K562 (cell line): ENCODE measurements around the gene IGSF9. TPM values are rescaled to one million over a fixed set of nuclear protein-coding genes. Genes with fewer than 3 reads are reported as not detected.

ENCODE experiments used
- ATAC-seq: fragments of 200-7000 bp; cut with Tn5 transposase; 3 replicates; pipeline ENCODE4 v1.9.1; 2020; ENCODE audit warnings: moderate library complexity
- BruUV-seq: library from RNA; stranded (reverse); fragments of 400-500 nt; replicated peaks from 2 replicates; lab custom pipeline; 2021; lab: Mats Ljungman, UMichigan
- CTCF ChIA-PET: fragments of 300-600 bp; formaldehyde crosslinking; extraction: SDS; loops from one replicate; lab custom pipeline; 2021; ENCODE audit warnings: low intra/inter-chr PET ratio; lab: Yijun Ruan, JAX
- POLR2A ChIA-PET: fragments of 300-600, 350-650 bp; sonication (Branson Sonifier 250); formaldehyde crosslinking; extraction: SDS; loops from one replicate; lab custom pipeline; 2021; ENCODE audit warnings: antibody characterized with exemption, inconsistent platforms; lab: Yijun Ruan, JAX
- DNase-seq, 4 experiments: peaks; one replicate each; pipeline versions ENCODE4 v3.0.0 to v3.0.0-alpha.2; 2011 to 2018; ENCODE audit warnings: low spot score in 3 of 4, mixed read lengths in 3 of 4; ENCODE audit errors: extremely low read depth in 1 of 4
- FAIRE-seq: peaks from 2 replicates; lab custom pipeline; 2011; peaks lifted over from hg19 to GRCh38; lab: Jason Lieb, UNC
- H2AFZ ChIP-seq: 2 replicates; pipeline ENCODE4 v1.6.0; 2011; ENCODE audit warnings: low read depth, low read length, control low read depth, inconsistent platforms
- H3K27ac ChIP-seq: fragments of 200-600 bp; 3 replicates; pipeline ENCODE4 v1.8.0; 2011; ENCODE audit warnings: low read depth, mild to moderate bottlenecking, control low read depth, inconsistent platforms, low read length, moderate library complexity, mixed read lengths; ENCODE audit errors: extremely low read depth
- H3K27me3 ChIP-seq, 2 experiments: fragments of 300-600 bp in 1 of 2; 2 replicates in 1 of 2; 3 replicates in 1 of 2; pipeline versions ENCODE4 v1.6.0 to v1.8.0; 2011; ENCODE audit warnings: inconsistent platforms in 2 of 2, low read length in 2 of 2, mild to moderate bottlenecking in 1 of 2, mixed read lengths in 1 of 2, moderate library complexity in 1 of 2; ENCODE audit not compliant: control insufficient read depth in 2 of 2, insufficient read depth in 2 of 2
- H3K36me3 ChIP-seq: fragments of 300-600 bp; 3 replicates; pipeline ENCODE4 v1.8.0; 2011; ENCODE audit warnings: mild to moderate bottlenecking, low read length, inconsistent platforms; ENCODE audit not compliant: control insufficient read depth, insufficient read depth
- H3K4me1 ChIP-seq, 2 experiments: fragments of 200-600 bp in 1 of 2; replicated peaks in 1 of 2; 2 replicates in 1 of 2; 3 replicates in 1 of 2; pipeline versions ENCODE4 v1.5.1 to v1.8.0; 2011; ENCODE audit warnings: inconsistent platforms in 2 of 2, low read length in 2 of 2, mild to moderate bottlenecking in 1 of 2, mixed read lengths in 1 of 2, moderate library complexity in 1 of 2; ENCODE audit not compliant: control insufficient read depth in 2 of 2, insufficient read depth in 2 of 2
- H3K4me2 ChIP-seq: 2 replicates; pipeline ENCODE4 v1.6.1; 2011; ENCODE audit warnings: low read length, control low read depth, inconsistent platforms, mixed read lengths; ENCODE audit not compliant: insufficient read depth
- H3K4me3 ChIP-seq: fragments of 200-600 bp; sonication (generic), shearing (Covaris generic); 2 replicates; pipeline ENCODE4 v1.5.1; 2016; ENCODE audit warnings: control low read depth, inconsistent platforms
- H3K79me2 ChIP-seq: fragments of 200-600 bp; 3 replicates; pipeline ENCODE4 v1.8.0; 2011; ENCODE audit warnings: low read length, inconsistent platforms; ENCODE audit not compliant: control insufficient read depth, insufficient read depth
- H3K9ac ChIP-seq, 2 experiments: 2 replicates each; pipeline versions ENCODE4 v1.6.0 to v1.6.1; 2011; ENCODE audit warnings: low read depth in 2 of 2, low read length in 2 of 2, control low read depth in 1 of 2, inconsistent platforms in 1 of 2, mild to moderate bottlenecking in 1 of 2, mixed read lengths in 1 of 2; ENCODE audit not compliant: insufficient read depth in 1 of 2
- H3K9me1 ChIP-seq: one replicate; pipeline ENCODE4 v1.6.0; 2011; ENCODE audit warnings: inconsistent platforms, mild to moderate bottlenecking, low read length, moderate library complexity; ENCODE audit not compliant: control insufficient read depth, insufficient read depth
- H3K9me3 ChIP-seq: replicated peaks from 2 replicates; pipeline ENCODE4 v1.5.1; 2011; ENCODE audit warnings: low read depth, low read length, inconsistent platforms; ENCODE audit not compliant: control insufficient read depth, insufficient read depth
- H4K20me1 ChIP-seq: replicated peaks from 2 replicates; pipeline ENCODE4 v1.6.1; 2011; ENCODE audit warnings: low read length, inconsistent platforms, mixed read lengths; ENCODE audit not compliant: control insufficient read depth, insufficient read depth
- CXXC5 ChIP-seq: fragments of 250-450 bp; sonication (Bioruptor Pico); IDR thresholded peaks from 2 replicates; pipeline ENCODE4 v1.8.0; 2022; ENCODE audit warnings: inconsistent platforms, mild to moderate bottlenecking, moderate library complexity
- DLX4 ChIP-seq: fragments of 250-450 bp; sonication (Bioruptor Pico); IDR thresholded peaks from 2 replicates; pipeline ENCODE4 v1.6.1; 2021; ENCODE audit warnings: mild to moderate bottlenecking
- HEY1 ChIP-seq: fragments of 250-450 bp; sonication (Bioruptor Pico); IDR thresholded peaks from 2 replicates; pipeline ENCODE4 v1.5.0; 2020; ENCODE audit warnings: mild to moderate bottlenecking, moderate library complexity, borderline replicate concordance
- HINFP ChIP-seq: fragments of 450-650 bp; conservative IDR thresholded peaks from 2 replicates; pipeline ENCODE4 v1.6.1; 2016; ENCODE audit warnings: missing genetic modification characterization, low read depth, mild to moderate bottlenecking, control low read depth, missing compliant biosample characterization
- HLTF ChIP-seq: fragments of 450-650 bp; IDR thresholded peaks from 2 replicates; pipeline ENCODE4 v1.6.1; 2016
- HSF4 ChIP-seq: fragments of 250-450 bp; sonication (Bioruptor Pico); IDR thresholded peaks from 2 replicates; pipeline ENCODE4 v2.1.2; 2022; ENCODE audit warnings: mild to moderate bottlenecking, moderate library complexity, borderline replicate concordance
- MIER1 ChIP-seq: fragments of 450-650 bp; IDR thresholded peaks from 2 replicates; pipeline ENCODE4 v1.6.1; 2016; ENCODE audit warnings: antibody characterized with exemption, mild to moderate bottlenecking, low read depth
- POLR3A ChIP-seq: IDR thresholded peaks from 2 replicates; pipeline ENCODE4 v1.6.1; 2011; ENCODE audit warnings: borderline replicate concordance, mild to moderate bottlenecking, moderate library complexity; ENCODE audit not compliant: insufficient read length, insufficient read depth; ENCODE audit errors: extremely low read depth
- SAFB ChIP-seq: fragments of 200-400 bp; formaldehyde crosslinking; IDR thresholded peaks from 2 replicates; pipeline ENCODE4 v1.6.1; 2017; ENCODE audit warnings: low read depth, low read length, borderline replicate concordance
- SMARCB1 ChIP-seq: IDR thresholded peaks from 2 replicates; pipeline ENCODE4 v1.6.1; 2011; ENCODE audit warnings: improper control_type of control experiment, low read depth; ENCODE audit not compliant: insufficient read length
- STAT6 ChIP-seq: sonication (generic); formaldehyde crosslinking; IDR thresholded peaks from 2 replicates; pipeline ENCODE4 v1.8.1; 2023; ENCODE audit warnings: mild to moderate bottlenecking, missing genetic modification reagents
- TAF7 ChIP-seq: fragments of 450-650 bp; IDR thresholded peaks from 2 replicates; pipeline ENCODE4 v1.6.1; 2016; ENCODE audit warnings: missing genetic modification characterization, missing compliant biosample characterization
- THRAP3 ChIP-seq: fragments of 450-650 bp; IDR thresholded peaks from 2 replicates; pipeline ENCODE4 v1.6.1; 2016; ENCODE audit warnings: mild to moderate bottlenecking, inconsistent platforms, borderline replicate concordance
- ZNF79 ChIP-seq: fragments of 250-450 bp; sonication (Bioruptor Pico); IDR thresholded peaks from 2 replicates; pipeline ENCODE4 v1.4.0; 2020; ENCODE audit warnings: low read depth, mild to moderate bottlenecking, moderate library complexity
- WGBS: fragments of 100-300 bp; shearing (Covaris generic); methylation state at CpG from one replicate; pipeline ENCODE4 v1.1.6; 2016; ENCODE audit warnings: low coverage, mixed read lengths; ENCODE audit not compliant: insufficient coverage; ENCODE audit errors: missing lambda C conversion rate; 5-methylcytosine and 5-hydroxymethylcytosine counted together
- in situ Hi-C: fragments of 300-500 bp; cut with MboI; formaldehyde crosslinking; loops from 4 replicates; pipeline ENCODE4 v1.15.0; 2018; ENCODE audit warnings: inconsistent platforms, mixed read lengths
- intact Hi-C: fragments of 100-400 bp; cut with micrococcal nuclease; formaldehyde crosslinking; loops from 2 replicates; pipeline ENCODE4 v1.14.2; 2022
- polyA plus RNA-seq, 8 experiments: library from polyadenylated mRNA; depleted of rRNA in 4 of 8; stranded (reverse) in 5 of 8; unstranded in 3 of 8; fragments of >200 nt; fragmentation: Nextera tagmentation in 2 of 8; fragmentation: Illumina TruSeq in 1 of 8; extraction: Ambion mirVana in 2 of 8; extraction: Trizol in 1 of 8; gene quantifications; 2 replicates each; pipeline versions ENCODE4 v1.2.1 to v1.2.3, GENCODE V29; 2011 to 2014; ENCODE audit warnings: inconsistent platforms in 1 of 8, missing spikeins in 1 of 8
- total RNA-seq, 7 experiments: library from RNA; depleted of rRNA in 6 of 7; stranded (reverse); fragments of >200 nt in 6 of 7; fragmentation: Illumina TruSeq in 2 of 7; extraction: Trizol in 2 of 7; gene quantifications; 2 replicates each; pipeline versions ENCODE4 v1.2.1 to v1.2.3, GENCODE V29; 2011 to 2021; ENCODE audit warnings: low replicate concordance in 1 of 7
- TF ChIP-seq, protein P1 (sequence below): sonication (generic); IDR thresholded peaks from 2 replicates; pipeline ENCODE4 v1.6.1; 2016

The IGSF9 gene
- total and polyA plus RNA-seq, 9 of the 15 experiments (the other 6 are each of a cell fraction or from before 2014, with no cell fraction given), result 0.03 to 0.29 (median 0.07) TPM; not detected in 1

- Histone ChIP-seq H3K9me1 (no peaks in the 10 kb centered on the region), H3K79me2 (no peaks in the 10 kb centered on the region), H3K27me3 (peaks cover 2 to 46% of the 10 kb centered on the region in 2 experiments), H3K4me3 (no peak overlapping the region), H3K9ac (no peak overlapping the region; a peak in 1 of 4 replicates), H3K27ac (no peak overlapping the region), H4K20me1 (0 out of 2 replicates have a peak, but pooled peaks cover 7% of the 10 kb centered on the region), H3K4me2 (no peak overlapping the region), H2AFZ (no peak overlapping the region), H3K36me3 (no peaks in the 10 kb centered on the region), H3K9me3 (no peaks in the 10 kb centered on the region), H3K4me1 (peaks cover 7 to 19% of the 10 kb centered on the region in 2 experiments; a peak in 4 of 5 replicates)
- FAIRE-seq (no peak), DNase-seq (no peak), ATAC-seq (no peak)
- 17% methylated on average over 13 of the region's 15 CpGs for WGBS
- CTCF ChIA-PET, result no interaction called here
- POLR2A ChIA-PET, result interaction anchor here (2.4 kb wide), 1 partner anchor 13 kb away, joined by 7 read pairs; no protein-coding TSS in a partner anchor
- in situ Hi-C loops (no loop called here), intact Hi-C loops (no loop called here)
- no TSS peak for BruUV-seq
- TF ChIP-seq ZNF79, result no peak
- TF ChIP-seq DLX4 (CRISPR knock-in tag), result no peak
- TF ChIP-seq SAFB, result no peak
- TF ChIP-seq HINFP (tag), result no peak
- no peak for TF ChIP-seq TAF7 (tag)
- no peak for TF ChIP-seq THRAP3
- TF ChIP-seq MIER1, result no peak
- no peak for TF ChIP-seq HEY1 (CRISPR knock-in tag)
- TF ChIP-seq STAT6 (CRISPR knock-in tag), result no peak
- no peak for TF ChIP-seq HLTF
- no peak for TF ChIP-seq HSF4 (CRISPR knock-in tag)
- TF ChIP-seq, protein P1, sequence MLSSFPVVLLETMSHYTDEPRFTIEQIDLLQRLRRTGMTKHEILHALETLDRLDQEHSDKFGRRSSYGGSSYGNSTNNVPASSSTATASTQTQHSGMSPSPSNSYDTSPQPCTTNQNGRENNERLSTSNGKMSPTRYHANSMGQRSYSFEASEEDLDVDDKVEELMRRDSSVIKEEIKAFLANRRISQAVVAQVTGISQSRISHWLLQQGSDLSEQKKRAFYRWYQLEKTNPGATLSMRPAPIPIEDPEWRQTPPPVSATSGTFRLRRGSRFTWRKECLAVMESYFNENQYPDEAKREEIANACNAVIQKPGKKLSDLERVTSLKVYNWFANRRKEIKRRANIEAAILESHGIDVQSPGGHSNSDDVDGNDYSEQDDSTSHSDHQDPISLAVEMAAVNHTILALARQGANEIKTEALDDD, result no peak
- no peak for TF ChIP-seq POLR3A
- TF ChIP-seq CXXC5 (CRISPR knock-in tag), result no peak
- TF ChIP-seq SMARCB1, result no peak
These were observed 3.5 kb downstream of the IGSF9 start for GRCh38 chr1:159941591-159942560.
